ENCODE results near the gene VEZF1. TPM values are rescaled to one million over a fixed set of nuclear protein-coding genes. Genes with fewer than 3 reads are reported as not detected.
A peak's percentile ranks its signal among the peaks of the same experiment; 100 is the strongest.

The VEZF1 gene
- total RNA-seq, 1 donor from 2014 or later, result 43.6 TPM

DNA sequence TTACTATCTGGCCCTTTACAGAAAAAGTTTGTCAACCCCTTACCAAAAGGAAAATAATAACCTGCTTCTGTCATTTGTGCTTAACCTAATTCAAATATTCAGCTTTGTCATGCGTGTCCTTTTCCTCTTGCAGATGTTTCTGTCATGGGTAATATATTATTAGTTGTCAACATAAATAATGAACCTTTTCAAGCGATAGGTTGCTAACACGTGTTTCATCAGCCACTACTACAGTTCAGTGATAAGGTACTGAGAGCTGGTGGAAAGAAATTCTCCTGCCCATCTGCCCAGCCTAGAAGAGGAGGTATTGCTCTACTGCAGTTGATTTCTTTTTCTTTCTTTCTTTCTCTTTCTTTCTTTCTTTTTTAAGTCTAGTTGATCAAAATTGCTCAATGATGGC is 31.0 kb upstream of the VEZF1 start:
- no peak overlapping the region for H3K27ac Mint-ChIP-seq (ENCODE audit: unreplicated experiment)
- H3K4me3 Mint-ChIP-seq (ENCODE audit: unreplicated experiment), result no peak overlapping the region
- no peaks in the 10 kb centered on the region for H3K9me3 Mint-ChIP-seq (ENCODE audit: low read depth)
- TF ChIP-seq, protein P1, sequence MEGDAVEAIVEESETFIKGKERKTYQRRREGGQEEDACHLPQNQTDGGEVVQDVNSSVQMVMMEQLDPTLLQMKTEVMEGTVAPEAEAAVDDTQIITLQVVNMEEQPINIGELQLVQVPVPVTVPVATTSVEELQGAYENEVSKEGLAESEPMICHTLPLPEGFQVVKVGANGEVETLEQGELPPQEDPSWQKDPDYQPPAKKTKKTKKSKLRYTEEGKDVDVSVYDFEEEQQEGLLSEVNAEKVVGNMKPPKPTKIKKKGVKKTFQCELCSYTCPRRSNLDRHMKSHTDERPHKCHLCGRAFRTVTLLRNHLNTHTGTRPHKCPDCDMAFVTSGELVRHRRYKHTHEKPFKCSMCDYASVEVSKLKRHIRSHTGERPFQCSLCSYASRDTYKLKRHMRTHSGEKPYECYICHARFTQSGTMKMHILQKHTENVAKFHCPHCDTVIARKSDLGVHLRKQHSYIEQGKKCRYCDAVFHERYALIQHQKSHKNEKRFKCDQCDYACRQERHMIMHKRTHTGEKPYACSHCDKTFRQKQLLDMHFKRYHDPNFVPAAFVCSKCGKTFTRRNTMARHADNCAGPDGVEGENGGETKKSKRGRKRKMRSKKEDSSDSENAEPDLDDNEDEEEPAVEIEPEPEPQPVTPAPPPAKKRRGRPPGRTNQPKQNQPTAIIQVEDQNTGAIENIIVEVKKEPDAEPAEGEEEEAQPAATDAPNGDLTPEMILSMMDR (IDR thresholded peaks at IDR 0.05), result no peak
- H3K36me3 Mint-ChIP-seq (ENCODE audit: low read depth), result no peaks in the 10 kb centered on the region
- no peaks in the 10 kb centered on the region for H3K27me3 Mint-ChIP-seq (ENCODE audit: low read depth)
- H3K4me1 Mint-ChIP-seq (ENCODE audit: low read depth), result peaks cover 1% of the 10 kb centered on the region
- no peak for DNase-seq (ENCODE audit: low spot score)

DNA sequence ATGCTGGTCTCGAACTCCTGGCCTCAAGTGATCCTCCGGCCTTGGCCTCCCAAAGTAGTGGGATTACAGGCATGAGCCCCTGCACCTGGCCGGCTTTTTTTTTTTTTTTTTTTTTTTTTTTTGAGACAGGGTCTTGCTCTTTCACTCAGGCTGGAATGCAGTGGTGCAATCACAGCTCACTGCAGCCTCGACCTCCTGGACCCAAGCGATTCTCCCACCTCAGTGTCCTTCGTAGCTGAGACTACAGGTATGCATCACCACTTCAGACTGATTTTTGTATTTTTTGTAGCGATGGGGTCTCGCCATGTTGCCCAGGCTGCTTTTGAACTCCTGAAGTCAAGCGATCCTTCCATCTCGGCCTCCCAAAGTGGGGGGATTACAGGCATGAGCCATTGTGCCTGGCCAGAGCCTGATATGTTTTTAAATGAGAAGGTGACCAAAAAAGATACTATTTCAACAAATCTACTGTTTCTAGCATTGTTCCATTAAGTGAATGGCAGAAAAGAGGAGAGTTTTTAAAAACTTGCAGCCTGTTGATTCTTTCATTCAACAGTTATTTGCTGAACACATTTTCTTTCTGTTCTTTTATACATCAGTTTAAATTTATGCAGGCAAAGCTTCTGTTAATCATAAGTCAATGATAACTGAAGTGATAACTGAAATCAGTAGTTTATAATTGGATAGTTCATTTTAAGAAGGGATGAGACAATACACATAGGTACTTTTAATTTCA is 22.2 kb upstream of the VEZF1 start:
- no peaks in the 10 kb centered on the region for H3K9me3 Mint-ChIP-seq (ENCODE audit: low read depth)
- peaks cover 7% of the 10 kb centered on the region for H3K36me3 Mint-ChIP-seq (ENCODE audit: low read depth)
- no peak overlapping the region for H3K27ac Mint-ChIP-seq (ENCODE audit: unreplicated experiment)
- no peak overlapping the region for H3K4me3 Mint-ChIP-seq (ENCODE audit: unreplicated experiment)
- TF ChIP-seq, protein P1 (IDR thresholded peaks at IDR 0.05), result no peak
- H3K27me3 Mint-ChIP-seq (ENCODE audit: low read depth), result no peaks in the 10 kb centered on the region
- H3K4me1 Mint-ChIP-seq (ENCODE audit: low read depth), result peaks cover 24% of the 10 kb centered on the region
- no peak for DNase-seq (ENCODE audit: low spot score)

DNA sequence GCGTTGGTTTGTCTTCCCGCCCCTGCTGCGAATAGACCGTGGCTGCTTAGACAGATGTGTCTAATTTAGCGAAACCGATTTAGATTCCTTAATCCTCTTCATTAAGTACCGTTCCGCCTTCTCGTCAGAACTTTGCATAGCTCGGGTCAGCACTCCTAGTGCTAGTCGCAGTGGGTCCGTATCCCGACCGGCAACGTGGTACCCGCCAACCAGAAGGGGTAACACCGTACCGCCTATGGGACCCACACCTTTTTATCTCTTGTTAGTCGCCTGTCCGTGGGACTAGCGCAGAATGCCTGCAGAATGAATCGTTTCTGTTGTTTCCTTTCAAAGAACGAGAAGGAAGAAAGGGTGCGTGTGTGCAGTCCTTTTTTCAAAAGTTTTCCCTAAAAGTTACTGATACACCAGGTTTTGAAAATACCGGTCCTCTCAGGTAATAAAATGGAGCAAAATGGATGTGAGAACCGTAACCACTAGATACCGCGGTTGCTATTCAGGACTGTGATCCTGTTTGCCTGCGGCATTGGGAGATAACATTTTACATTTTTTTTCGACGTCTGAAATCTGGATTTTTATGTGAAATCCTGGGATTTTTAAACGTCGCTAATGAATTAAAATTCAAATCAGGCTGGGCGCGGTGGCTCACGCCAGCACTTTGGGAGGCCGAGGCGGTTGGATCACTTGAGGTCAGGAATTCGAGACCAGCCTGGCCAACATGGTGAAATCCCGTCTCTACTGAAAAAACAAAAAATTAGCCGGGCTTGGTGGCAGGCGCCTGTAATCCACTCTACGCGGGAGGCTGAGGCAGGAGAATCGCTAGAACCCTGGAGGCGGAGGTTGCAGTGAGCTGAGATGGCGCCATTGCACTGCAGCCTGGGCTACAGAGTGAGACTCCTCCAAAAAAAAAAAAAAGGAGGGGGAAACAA is 20.0 kb upstream of the VEZF1 start:
- Mint-ChIP-seq H3K4me3 (ENCODE audit: unreplicated experiment) (peak overlapping the region; percentile 99), H3K27me3 (ENCODE audit: low read depth) (no peaks in the 10 kb centered on the region), H3K4me1 (ENCODE audit: low read depth) (peaks cover 38% of the 10 kb centered on the region), H3K27ac (ENCODE audit: unreplicated experiment) (peak overlapping the region; percentile 99), H3K36me3 (ENCODE audit: low read depth) (peaks cover 19% of the 10 kb centered on the region), H3K9me3 (ENCODE audit: low read depth) (no peaks in the 10 kb centered on the region)
- DNase-seq (ENCODE audit: low spot score), result no peak
- TF ChIP-seq, protein P1 (IDR thresholded peaks at IDR 0.05), result no peak

DNA sequence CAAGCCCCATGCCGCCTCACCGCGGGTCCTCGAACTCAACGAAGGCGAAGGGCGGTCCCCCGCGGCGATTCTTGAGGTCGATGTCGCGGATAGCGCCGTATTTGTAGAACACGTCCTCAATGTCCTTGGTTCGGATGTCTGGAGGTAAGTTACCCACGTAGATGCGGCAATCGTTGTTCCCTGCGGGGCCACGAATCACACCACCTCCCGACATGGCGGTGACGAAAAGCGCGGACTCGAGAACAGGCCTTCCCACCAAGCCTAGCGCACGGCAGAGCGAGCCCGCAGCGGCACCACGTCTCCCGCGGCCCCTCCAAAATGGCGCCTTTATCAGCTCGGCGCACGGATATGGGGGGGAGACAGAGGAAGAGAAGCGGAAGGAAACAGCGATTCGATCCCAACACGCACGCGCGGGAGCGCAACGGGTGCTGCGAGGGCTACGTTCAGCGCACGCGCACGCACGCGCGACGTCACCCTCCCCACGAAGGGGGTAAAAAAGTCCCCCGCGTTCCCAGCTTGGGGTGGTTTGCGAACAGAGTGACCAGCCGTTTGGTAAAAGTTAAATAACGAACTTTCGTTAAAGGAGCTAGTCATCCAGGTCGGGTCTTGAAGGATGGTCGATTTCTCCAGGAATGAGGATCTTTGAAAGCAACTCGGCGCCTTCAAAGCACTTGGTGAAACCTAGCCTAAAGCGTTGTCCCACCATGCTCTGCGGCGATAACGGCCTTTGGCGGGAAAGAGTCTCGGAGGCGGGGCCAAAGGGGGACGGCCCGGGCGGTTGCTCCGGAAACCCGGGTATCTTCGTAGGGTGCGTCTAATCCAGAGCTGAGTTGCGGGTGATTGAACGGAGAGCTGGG is 19.1 kb upstream of the VEZF1 start, which contains the start of gene SRSF1:
TSS of gene SRSF1 (minus strand) at position 323 of the 857 bp plus-strand sequence. CDS start at position 214, 109 bp downstream.
- DNase-seq (ENCODE audit: low spot score), result peak; percentile 98
- H3K4me1 Mint-ChIP-seq (ENCODE audit: low read depth), result peaks cover 47% of the 10 kb centered on the region
- peaks cover 20% of the 10 kb centered on the region for H3K36me3 Mint-ChIP-seq (ENCODE audit: low read depth)

More for the DNA sequence above, 19.1 kb upstream of the VEZF1 start, which contains the start of gene SRSF1:
- no peaks in the 10 kb centered on the region for H3K27me3 Mint-ChIP-seq (ENCODE audit: low read depth)
- H3K27ac Mint-ChIP-seq (ENCODE audit: unreplicated experiment), result peak within 1 kb of the TSS; percentile 99
- TF ChIP-seq, protein P1 (IDR thresholded peaks at IDR 0.05), result no peak
- no peaks in the 10 kb centered on the region for H3K9me3 Mint-ChIP-seq (ENCODE audit: low read depth)
- peak within 1 kb of the TSS; percentile 99 for H3K4me3 Mint-ChIP-seq (ENCODE audit: unreplicated experiment)

Measured in chondrocyte (in vitro differentiated cells).